ENCODE results near the gene VPS4A.

The VPS4A gene

GRCh38 chr16:69368866-69369265 lies 57.7 kb downstream of the VPS4A start:
- DNase-seq, result no peak

- no peak for DNase-seq
Measured at GRCh38 chr16:69371564-69371963, 60.4 kb downstream of the VPS4A start.

- no peak for DNase-seq
Measured at GRCh38 chr16:69373019-69373418, 61.9 kb downstream of the VPS4A start.
